PC-3 (cell line): Measurements from ENCODE around the gene GPATCH2L. TPM values are rescaled to one million over a fixed set of nuclear protein-coding genes. Genes with fewer than 3 reads are reported as not detected.

ENCODE experiments used
- ATAC-seq: fragments of 200-7000 bp; cut with Tn5 transposase; 2 replicates; pipeline ENCODE4 v1.9.1; 2020; ENCODE audit warnings: mild to moderate bottlenecking, moderate library complexity
- BruUV-seq: library from RNA; stranded (reverse); fragments of 400-500 nt; replicated peaks from 2 replicates; lab custom pipeline; 2021; lab: Mats Ljungman, UMichigan
- CTCF ChIA-PET: fragments of 300-600 bp; sonication (Branson Sonifier 250); formaldehyde crosslinking; loops from one replicate; lab custom pipeline; 2022; ENCODE audit warnings: antibody characterized with exemption; lab: Charles Lee
- POLR2A ChIA-PET: fragments of 300-600 bp; sonication (Branson Sonifier 250); formaldehyde crosslinking; loops from one replicate; lab custom pipeline; 2022; ENCODE audit warnings: antibody characterized with exemption; ENCODE audit not compliant: unreplicated experiment; lab: Charles Lee
- DNase-seq: peaks from one replicate; pipeline ENCODE4 v3.0.0-alpha.2; 2015
- H2AFZ ChIP-seq: fragments of 300-600 bp; sonication (generic); 2 replicates; pipeline ENCODE4 v1.6.0; 2016; ENCODE audit warnings: antibody characterized with exemption, low read length
- H3F3A ChIP-seq: fragments of 300-600 bp; sonication (generic); one replicate; pipeline ENCODE4 v1.6.0; 2017; ENCODE audit warnings: antibody characterized with exemption, low read length, control low read depth, mild to moderate bottlenecking; ENCODE audit not compliant: unreplicated experiment
- H3K27ac ChIP-seq: fragments of 300-600 bp; sonication (generic); 2 replicates; pipeline ENCODE4 v1.5.1; 2016; ENCODE audit warnings: mild to moderate bottlenecking, low read length
- H3K27me3 ChIP-seq: fragments of 300-600 bp; sonication (generic); 2 replicates; pipeline ENCODE4 v1.6.1; 2016; ENCODE audit warnings: low read length, mixed read lengths
- H3K36me3 ChIP-seq: fragments of 300-600 bp; sonication (generic); 2 replicates; pipeline ENCODE4 v1.6.1; 2016; ENCODE audit warnings: low read depth, mixed run types, low read length, mixed read lengths
- H3K4me1 ChIP-seq: fragments of 300-600 bp; sonication (generic); 2 replicates; pipeline ENCODE4 v1.5.1; 2016; ENCODE audit warnings: low read length; ENCODE audit not compliant: insufficient read depth
- H3K4me2 ChIP-seq: fragments of 300-600 bp; sonication (generic); 2 replicates; pipeline ENCODE4 v1.6.0; 2016; ENCODE audit warnings: low read length
- H3K4me3 ChIP-seq: fragments of 300-600 bp; sonication (generic); 2 replicates; pipeline ENCODE4 v1.5.1; 2016; ENCODE audit warnings: mild to moderate bottlenecking, low read length, mixed read lengths
- H3K79me2 ChIP-seq: fragments of 300-600 bp; sonication (generic); 2 replicates; pipeline ENCODE4 v1.6.1; 2017; ENCODE audit warnings: low read length, mixed read lengths
- H3K9ac ChIP-seq: fragments of 300-600 bp; sonication (generic); 2 replicates; pipeline ENCODE4 v1.6.0; 2016; ENCODE audit warnings: mild to moderate bottlenecking, low read length
- H3K9me2 ChIP-seq: fragments of 300-600 bp; sonication (generic); replicated peaks from 2 replicates; pipeline ENCODE4 v1.6.1; 2016; ENCODE audit warnings: mixed run types, low read length, mixed read lengths
- H3K9me3 ChIP-seq: fragments of 300-600 bp; sonication (generic); 2 replicates; pipeline ENCODE4 v1.6.1; 2016; ENCODE audit warnings: low read length, mixed read lengths
- H4K20me1 ChIP-seq: fragments of 300-600 bp; sonication (generic); 2 replicates; pipeline ENCODE4 v1.6.1; 2016; ENCODE audit warnings: low read length, mixed read lengths
- CTCF ChIP-seq: fragments of 300-600 bp; sonication (generic); conservative IDR thresholded peaks from 2 replicates; pipeline ENCODE4 v1.5.1; 2017; ENCODE audit warnings: antibody characterized with exemption, low read depth, mild to moderate bottlenecking, low read length
- EZH2 ChIP-seq: fragments of 300-600 bp; sonication (generic); IDR thresholded peaks from one replicate; pipeline ENCODE4 v1.6.1; 2017; ENCODE audit warnings: antibody characterized with exemption, mild to moderate bottlenecking, low read length; ENCODE audit not compliant: unreplicated experiment
- EZH2phosphoT487 ChIP-seq: fragments of 300-600 bp; sonication (generic); IDR thresholded peaks from 2 replicates; pipeline ENCODE4 v1.6.1; 2018; ENCODE audit warnings: mild to moderate bottlenecking, antibody characterized with exemption, low read length, borderline replicate concordance
- intact Hi-C: fragments of 100-400 bp; cut with micrococcal nuclease; formaldehyde crosslinking; loops from 2 replicates; pipeline ENCODE4 v1.9.0; 2023
- total RNA-seq: library from RNA; depleted of rRNA; stranded (reverse); fragments of >200 nt; gene quantifications from 2 replicates; pipeline ENCODE4 v1.2.3, GENCODE V29; 2014

The GPATCH2L gene
- total RNA-seq, 1 experiment from 2014 or later: 46.0 TPM

DNA sequence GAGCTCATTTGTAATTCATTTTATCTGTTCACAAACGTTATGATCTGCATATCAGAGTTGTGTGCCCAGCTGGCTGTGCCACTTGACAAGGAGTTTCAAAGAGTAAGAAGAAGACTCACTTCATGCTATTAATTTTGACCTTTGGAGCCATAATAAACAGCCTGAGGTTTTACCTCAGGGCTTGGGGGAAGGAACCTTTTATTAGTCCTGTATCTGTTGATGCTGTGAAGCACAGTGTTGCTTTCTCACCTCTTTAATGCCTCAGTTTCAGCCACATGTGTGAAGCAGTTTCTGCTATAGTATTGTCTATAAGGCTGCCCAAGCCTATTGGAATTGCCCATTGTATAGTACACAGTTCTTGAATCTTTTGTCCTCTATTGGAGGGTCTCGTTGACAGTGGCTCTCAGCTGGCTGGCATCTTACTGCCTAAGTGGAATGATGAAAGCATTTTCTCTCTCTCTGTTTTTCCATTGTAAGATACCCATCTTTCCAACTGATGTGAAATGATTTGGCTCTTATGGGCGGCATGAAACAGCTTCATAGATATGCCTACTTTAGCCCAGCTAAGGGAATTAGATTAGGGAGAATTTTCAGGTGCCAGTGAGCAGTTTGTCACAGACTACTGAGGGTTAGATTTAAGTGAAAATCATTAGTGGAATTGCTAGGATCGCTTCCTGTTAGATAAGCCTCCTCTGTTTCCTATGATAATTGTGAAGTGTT is 34.7 kb downstream of the GPATCH2L start:
- H3K9ac ChIP-seq: no peak overlapping the region
- no peaks in the 10 kb centered on the region for H3K9me2 ChIP-seq
- H2AFZ ChIP-seq: no peak overlapping the region
- no peak overlapping the region for H3K4me2 ChIP-seq
- ChIA-PET CTCF (no interaction called here), POLR2A (no interaction called here)
- no peaks in the 10 kb centered on the region for H3K27me3 ChIP-seq
- no peak for TF ChIP-seq EZH2phosphoT487
- TF ChIP-seq CTCF: no peak
- TF ChIP-seq EZH2: no peak
- H3K79me2 ChIP-seq: peaks cover 27% of the 10 kb centered on the region; the same call in 1 of the 2 replicates
- BruUV-seq: no TSS peak
- intact Hi-C loops: no loop called here
- no peak for ATAC-seq
- H4K20me1 ChIP-seq: no peaks in the 10 kb centered on the region
- no peak overlapping the region for H3K4me3 ChIP-seq
- DNase-seq: no peak
- H3K4me1 ChIP-seq: no peaks in the 10 kb centered on the region
- no peaks in the 10 kb centered on the region for H3F3A ChIP-seq
- H3K27ac ChIP-seq: no peak overlapping the region
- H3K36me3 ChIP-seq: peaks cover 55% of the 10 kb centered on the region
- H3K9me3 ChIP-seq: no peaks in the 10 kb centered on the region

GRCh38 chr14:76191297-76191696 is 39.6 kb downstream of the GPATCH2L start:
- ATAC-seq: no peak
- POLR2A ChIA-PET: no interaction called here

More at GRCh38 chr14:76191297-76191696, 39.6 kb downstream of the GPATCH2L start:
- CTCF ChIA-PET: no interaction called here
- H3K4me1 ChIP-seq: peaks cover 9% of the 10 kb centered on the region; the same call in 1 of the 2 replicates
- intact Hi-C loops: no loop called here
- no peak for DNase-seq
- peaks cover 75% of the 10 kb centered on the region for H3K36me3 ChIP-seq
- no peak overlapping the region for H3K27ac ChIP-seq
- no peak for TF ChIP-seq EZH2
- TF ChIP-seq CTCF: no peak
- no peak for TF ChIP-seq EZH2phosphoT487
- peaks cover 12% of the 10 kb centered on the region; the same call in 1 of the 2 replicates for H3K79me2 ChIP-seq
- H2AFZ ChIP-seq: no peak overlapping the region
- no peaks in the 10 kb centered on the region for H3K27me3 ChIP-seq
- H3F3A ChIP-seq: no peaks in the 10 kb centered on the region
- H3K9me2 ChIP-seq: no peaks in the 10 kb centered on the region
- no peak overlapping the region for H3K4me3 ChIP-seq
- H3K9me3 ChIP-seq: no peaks in the 10 kb centered on the region
- H4K20me1 ChIP-seq: no peaks in the 10 kb centered on the region
- no TSS peak for BruUV-seq
- H3K4me2 ChIP-seq: no peak overlapping the region
- H3K9ac ChIP-seq: no peak overlapping the region
